ENCODE measurements around the gene VIL1.

The VIL1 gene

DNA sequence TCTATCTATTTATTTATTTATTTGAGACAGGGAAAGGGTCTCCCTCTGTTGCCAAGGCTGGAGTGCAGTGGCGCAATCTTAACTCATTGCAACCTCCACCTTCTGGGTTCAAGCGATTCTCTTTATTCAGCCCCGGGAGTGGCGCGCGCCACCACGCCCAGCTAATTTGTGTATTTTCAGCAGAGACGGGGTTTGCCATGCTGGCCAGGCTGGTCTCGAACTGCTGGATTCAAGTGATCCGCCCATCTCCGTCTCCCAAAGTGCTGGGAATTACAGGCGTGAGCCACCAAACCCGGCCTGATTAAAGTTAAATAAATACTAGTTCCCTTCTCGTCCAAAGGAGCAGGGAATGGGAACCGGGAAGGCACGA lies 23.5 kb upstream of the VIL1 start:
- no peak for DNase-seq

DNA sequence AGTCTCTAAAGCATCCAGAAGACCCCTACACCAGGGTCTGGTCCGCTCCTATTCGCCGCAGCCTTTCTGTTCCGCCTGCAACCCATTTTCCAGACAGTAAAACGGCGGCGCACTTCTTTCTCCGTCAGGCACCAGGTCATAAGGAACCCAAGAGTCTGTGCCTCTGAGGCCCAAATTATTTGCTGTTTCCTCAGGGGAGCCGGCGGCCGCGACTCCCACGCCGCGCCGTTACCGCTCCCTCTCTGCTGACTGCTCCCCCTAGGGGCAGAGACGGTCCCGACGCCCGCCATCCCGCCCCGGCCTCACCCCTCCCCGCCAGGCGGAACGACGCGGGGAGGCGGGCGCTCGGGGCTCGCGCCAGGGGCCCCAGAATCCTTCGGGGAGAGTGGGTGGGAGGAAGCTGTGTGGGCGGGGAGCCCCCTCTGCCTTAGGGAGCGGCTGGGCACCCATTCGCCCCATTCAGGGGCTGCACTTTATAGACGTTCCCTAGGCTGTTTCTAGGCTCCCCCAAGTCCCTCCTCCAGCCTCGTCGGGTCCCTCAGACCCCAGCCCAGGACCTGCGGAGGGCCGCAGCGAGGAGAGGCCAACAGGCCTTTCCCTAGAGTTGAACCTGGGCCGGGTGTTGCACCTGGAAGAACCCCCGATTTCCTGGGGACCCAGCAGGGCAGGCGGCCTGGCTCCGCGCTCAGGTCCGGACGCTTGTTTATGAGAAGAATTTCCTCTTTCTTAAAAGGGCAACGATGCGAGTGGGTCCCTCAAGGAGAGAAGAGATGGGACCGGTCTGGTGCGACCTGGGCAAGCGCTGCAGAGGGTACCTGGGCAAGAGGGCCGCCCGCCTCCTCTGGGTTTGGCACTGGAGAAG lies 22.9 kb upstream of the VIL1 start:
- peak; percentile 85 for DNase-seq

DNA sequence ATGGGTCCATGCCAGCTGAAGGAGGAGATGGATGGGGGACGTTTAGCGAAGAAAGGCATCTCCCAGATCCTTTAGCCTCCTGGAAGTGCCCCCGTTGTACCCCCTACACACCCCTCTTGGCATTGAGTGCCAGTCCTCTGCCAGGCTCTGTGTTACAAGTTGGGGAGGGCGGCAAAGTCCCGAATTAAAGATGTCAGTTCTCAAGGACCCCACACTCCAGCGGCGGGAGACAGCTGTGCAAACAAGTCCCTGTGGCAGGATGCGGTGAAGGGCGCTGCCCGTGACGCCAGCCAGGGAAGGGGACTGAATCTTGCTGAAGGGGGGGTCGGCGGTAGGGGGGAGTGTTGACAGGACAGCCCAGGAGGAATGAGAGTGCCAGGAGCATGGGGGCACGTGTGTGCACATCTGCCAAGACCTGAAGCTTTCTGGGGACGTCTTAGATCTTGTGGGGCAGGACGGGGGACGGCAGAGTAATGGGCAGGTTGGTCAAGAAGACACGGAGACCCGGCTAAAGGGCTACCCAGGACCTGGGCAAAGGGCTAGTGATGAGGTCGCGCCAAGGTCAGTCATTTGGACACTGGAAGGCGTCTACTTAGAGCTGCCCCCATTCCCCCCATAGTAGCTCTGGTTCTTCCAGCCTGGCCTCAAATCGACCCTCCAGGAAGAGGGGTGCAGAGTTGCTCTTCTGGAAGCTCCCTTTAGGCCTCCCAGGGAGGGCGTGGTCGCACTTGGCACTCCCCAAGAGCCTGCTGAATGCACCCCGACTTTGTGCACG lies 22.0 kb upstream of the VIL1 start:
- DNase-seq, result peak; percentile 57

DNA sequence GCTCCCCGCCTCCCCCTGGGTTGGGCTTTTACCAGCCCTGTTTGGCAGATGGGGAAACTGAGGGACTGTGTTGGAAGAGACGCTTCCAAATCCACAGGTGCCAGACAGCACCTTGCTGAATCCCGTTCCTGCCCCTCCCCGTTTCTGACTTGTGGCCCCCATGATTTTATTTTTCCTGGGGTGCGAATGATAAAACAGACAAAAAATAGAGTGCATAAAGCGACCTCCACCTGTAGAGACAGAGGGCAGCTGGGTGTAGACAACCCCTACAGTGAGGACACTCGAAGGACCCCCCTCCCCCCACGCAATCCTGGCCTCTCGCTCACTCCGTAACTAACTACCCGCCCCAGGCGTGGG lies 21.5 kb upstream of the VIL1 start:
- no peak for DNase-seq

DNA sequence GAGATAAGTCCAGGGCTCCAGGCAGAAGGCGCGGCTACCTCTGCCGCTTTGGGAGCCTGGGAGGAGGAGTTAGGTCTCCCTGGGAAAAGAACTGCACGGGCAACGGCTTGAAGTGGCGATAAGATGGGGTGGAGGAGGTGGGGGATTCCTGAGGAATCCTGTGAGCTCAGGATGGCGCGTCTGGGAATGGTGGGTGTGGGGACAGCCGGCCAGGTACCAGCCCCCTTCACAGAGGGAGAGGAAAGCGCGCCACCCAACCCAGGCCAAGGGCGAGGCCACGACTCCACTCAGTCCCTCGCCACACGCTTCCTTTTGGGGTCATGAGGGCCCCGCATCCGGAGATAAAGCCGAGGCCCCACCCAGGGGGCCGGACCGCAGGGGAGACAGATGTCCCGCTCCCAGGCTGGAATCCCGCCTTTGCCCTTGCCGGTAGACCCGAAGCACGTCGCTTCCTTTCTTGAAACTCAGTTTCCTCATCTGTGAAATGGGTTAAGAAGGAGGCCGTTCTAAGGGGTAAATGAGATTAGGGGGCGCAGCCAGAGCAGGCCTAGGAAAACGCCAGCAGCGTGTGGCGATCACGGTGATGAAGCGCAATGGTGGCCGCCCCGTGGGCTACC lies 21.0 kb upstream of the VIL1 start:
- DNase-seq, result peak; percentile 45

DNA sequence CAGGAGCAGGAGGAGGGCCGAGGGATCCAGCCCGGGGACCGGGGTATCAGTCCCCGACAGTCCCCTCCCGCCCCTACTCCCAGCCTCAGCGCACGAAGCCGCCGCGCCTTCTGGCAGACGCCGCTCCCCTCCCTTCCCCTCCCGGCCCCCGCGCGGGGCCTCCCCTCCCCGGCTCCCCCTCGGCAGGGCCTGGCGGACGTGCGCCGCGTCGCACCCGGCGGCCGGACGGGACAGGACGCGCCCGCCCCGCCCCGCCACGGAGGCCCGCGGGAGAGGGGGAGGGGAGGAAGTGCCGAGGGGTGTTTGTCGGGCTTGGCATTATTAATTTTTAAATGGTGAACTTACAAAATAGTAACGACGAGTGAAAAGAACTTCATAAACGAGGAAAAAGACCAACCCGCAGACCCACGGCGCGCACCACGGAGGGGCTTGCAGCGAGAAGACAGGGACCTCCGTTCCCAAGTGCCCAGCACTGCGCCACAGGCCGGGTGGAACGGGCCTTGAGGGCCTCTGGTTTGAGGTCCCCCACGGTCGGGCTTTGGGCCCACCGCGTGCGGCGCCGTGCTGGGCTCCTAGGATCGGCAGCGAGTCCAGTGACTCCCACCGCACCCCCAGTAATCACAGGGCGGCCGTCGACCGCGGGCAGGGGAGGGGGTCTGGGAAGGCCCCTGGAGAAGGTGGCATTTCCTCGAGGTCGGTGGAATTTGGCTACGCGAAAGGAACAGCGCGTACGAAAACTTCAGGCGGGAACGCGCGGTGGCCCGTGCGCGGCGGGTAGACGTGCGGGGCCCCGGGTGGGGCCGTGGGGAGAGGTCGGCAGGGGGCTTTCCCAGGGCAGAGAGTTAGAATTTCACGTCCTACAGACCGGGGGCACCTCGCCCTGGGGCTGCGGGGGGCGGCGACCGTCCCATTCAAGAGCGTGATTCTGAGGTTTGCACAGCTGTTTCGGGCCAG lies 20.2 kb upstream of the VIL1 start:
- peak; percentile 52 for DNase-seq

DNA sequence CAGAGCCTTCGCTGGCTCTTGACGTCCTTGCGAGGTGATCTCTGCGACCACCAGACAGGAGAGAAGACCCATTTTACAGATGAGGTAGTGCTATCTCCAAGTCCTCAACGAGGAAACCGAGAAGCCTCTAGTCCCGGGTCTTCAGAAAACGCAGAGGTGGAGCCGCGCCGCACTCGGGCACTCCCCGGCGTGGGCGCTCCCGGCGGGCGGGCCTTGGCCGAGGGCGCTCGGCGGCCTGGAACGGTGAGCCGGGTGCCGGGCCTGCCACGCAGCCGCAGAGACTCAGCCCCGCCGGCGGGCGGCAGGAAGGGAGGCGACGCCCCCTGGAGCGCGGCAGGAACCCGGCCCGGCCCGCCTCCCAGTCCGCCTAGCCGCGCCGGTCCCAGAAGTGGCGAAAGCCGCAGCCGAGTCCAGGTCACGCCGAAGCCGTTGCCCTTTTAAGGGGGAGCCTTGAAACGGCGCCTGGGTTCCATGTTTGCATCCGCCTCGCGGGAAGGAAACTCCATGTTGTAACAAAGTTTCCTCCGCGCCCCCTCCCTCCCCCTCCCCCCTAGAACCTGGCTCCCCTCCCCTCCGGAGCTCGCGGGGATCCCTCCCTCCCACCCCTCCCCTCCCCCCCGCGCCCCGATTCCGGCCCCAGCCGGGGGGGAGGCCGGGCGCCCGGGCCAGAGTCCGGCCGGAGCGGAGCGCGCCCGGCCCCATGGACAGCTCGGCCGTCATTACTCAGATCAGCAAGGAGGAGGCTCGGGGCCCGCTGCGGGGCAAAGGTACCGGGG lies 19.3 kb upstream of the VIL1 start, which contains the start of gene CTDSP1:
Gene CTDSP1, plus strand, starts transcription at position 478 of the 776 bp plus-strand sequence. Its CDS starts 223 bp downstream, at position 701.
- DNase-seq, result peak; percentile 88

DNA sequence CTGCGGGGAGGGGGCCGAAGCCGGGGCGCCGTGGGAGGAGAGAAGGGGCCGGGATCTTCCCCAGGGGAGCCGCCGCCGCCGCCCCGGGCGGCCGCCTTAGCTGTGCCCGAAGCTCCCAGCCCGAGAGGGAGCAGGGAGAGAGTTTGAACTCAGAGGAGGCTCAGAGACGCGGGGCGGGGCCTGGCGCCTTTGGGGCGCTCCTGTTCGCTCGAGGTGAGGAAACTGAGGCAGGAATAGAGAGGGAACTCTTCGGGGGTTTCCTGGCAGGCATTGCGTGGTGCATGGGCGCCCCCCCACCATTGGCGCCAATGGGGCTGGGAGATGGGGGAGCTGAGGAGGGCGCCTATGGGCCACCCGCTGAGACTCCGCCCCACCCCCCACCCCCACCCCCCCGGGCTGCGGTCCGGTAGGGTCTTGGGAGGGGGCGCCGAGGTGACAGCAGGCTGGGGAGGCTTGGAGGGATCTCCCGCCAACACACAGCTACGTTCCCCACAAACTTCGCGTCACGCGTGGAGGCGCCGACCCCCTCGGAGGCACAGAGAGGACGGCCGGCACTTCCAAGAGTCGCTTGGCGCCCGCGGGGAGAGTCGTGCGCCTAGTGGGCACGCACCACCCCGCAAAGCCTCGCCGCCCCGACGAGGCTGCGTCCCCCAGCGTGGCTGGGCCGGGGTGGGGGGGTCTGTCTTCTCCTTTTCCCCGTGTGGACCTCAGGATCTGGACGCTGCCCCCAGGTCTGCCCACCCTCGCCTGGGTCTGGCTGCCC lies 18.6 kb upstream of the VIL1 start:
- no peak for DNase-seq

DNA sequence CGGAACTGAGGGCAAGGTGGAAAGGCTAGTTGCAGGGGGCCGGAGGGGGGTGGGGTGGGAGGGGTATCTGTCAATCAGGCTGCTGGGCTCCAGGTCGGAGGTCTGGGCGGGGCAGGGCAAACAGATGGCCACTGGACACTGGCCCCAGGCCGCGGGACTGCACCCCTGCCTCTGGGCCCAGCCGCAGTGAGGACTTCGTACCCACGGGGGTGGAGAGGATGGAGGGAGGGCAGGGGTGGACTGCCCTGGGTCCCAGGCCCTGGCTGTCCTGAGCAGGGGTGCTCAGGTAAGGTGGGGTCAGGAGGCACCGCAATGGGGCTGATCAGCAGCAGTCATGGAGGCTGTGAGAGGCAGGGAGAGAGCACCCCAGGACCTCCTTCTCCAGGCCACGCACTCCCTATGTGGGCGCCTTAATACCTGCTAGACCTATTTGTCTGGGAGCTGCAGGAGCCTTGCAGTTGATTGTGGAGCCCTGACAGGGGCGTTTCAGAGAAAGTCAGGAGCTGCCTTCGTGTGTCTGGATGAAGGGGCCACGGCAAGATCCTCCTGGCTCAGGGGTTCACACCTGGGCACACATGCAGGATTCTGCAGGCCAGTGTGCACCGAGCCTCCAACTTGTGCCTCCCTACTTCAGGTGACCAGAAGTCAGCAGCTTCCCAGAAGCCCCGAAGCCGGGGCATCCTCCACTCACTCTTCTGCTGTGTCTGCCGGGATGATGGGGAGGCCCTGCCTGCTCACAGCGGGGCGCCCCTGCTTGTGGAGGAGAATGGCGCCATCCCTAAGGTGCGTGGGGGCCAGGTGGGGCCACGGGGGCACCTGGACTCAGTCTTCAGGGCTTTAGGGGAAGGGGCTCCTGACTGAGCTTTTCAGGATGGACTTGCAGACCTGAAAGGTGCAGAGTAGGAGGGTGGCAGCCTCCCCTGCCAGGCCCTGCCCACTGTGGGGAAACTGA lies 17.7 kb upstream of the VIL1 start:
- DNase-seq, result no peak

DNA sequence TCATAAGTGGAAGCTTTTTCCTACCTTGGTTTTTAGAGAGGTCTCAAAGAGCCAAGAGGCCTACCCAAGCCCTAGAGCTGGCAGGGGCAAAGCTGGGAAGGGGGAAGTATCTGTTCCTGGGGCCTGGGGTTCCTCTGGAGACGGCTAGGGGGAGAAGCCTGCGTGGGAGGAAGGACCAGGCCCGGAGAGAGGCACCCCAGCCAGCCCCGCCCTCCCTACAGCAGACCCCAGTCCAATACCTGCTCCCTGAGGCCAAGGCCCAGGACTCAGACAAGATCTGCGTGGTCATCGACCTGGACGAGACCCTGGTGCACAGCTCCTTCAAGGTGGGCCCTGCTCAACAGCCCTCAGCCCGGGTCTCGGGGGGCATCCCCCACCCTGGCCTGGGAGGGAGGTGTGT lies 17.0 kb upstream of the VIL1 start:
- DNase-seq, result no peak

DNA sequence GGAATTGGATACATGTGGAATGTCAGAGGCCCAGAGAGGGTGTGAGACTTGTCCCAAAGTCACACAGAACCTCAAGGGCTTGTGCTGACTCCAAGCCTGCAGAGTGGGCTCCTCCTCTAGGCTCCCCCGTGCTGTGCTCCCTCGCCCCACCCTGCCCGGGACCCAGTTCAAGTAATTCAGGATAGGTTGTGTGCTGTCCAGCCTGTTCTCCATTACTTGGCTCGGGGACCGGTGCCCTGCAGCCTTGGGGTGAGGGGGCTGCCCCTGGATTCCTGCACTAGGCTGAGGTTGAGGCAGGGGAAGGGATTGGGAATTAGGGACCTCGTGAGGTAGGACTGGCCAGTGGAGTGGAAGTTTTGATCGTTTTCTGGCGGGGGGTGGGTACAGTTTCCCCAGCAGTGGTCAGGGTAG lies 16.4 kb upstream of the VIL1 start:
- DNase-seq, result no peak

DNA sequence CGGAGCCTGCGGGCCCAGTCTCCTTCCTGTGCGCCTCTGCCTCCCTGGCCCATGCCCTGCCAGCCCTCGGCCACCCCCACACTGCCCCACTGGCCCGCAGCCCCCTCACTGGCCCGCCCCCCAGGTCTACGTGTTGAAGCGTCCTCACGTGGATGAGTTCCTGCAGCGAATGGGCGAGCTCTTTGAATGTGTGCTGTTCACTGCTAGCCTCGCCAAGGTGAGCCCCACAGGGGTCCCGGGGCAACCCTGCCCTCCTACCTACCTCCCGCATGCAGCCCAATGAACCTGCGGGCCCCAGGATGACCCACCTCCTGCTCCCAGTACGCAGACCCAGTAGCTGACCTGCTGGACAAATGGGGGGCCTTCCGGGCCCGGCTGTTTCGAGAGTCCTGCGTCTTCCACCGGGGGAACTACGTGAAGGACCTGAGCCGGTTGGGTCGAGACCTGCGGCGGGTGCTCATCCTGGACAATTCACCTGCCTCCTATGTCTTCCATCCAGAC lies 16.0 kb upstream of the VIL1 start:
- DNase-seq, result no peak

DNA sequence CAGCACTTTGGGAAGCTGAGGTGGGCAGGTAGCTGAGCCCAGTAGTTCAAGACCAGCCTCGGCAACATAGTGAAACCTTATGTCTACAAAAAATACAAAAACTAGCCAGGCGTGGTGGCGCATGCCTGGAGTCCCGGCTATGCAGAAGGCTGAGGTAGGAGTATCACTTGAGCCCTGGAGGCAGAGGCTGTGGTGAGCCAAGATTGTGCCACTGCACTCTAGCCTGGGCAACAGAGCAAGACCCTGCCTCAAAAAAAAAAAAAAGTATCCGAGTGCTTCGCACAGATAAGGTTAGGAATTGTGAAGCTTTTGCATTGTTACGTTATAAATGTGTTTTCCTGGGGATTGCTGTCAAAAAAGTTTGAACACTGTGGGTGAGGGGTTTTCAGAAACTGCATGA lies 15.1 kb upstream of the VIL1 start:
- DNase-seq, result no peak

DNA sequence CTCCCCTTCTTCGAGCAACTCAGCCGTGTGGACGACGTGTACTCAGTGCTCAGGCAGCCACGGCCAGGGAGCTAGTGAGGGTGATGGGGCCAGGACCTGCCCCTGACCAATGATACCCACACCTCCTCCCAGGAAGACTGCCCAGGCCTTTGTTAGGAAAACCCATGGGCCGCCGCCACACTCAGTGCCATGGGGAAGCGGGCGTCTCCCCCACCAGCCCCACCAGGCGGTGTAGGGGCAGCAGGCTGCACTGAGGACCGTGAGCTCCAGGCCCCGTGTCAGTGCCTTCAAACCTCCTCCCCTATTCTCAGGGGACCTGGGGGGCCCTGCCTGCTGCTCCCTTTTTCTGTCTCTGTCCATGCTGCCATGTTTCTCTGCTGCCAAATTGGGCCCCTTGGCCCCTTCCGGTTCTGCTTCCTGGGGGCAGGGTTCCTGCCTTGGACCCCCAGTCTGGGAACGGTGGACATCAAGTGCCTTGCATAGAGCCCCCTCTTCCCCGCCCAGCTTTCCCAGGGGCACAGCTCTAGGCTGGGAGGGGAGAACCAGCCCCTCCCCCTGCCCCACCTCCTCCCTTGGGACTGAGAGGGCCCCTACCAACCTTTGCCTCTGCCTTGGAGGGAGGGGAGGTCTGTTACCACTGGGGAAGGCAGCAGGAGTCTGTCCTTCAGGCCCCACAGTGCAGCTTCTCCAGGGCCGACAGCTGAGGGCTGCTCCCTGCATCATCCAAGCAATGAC lies 14.4 kb upstream of the VIL1 start:
- no peak for DNase-seq

DNA sequence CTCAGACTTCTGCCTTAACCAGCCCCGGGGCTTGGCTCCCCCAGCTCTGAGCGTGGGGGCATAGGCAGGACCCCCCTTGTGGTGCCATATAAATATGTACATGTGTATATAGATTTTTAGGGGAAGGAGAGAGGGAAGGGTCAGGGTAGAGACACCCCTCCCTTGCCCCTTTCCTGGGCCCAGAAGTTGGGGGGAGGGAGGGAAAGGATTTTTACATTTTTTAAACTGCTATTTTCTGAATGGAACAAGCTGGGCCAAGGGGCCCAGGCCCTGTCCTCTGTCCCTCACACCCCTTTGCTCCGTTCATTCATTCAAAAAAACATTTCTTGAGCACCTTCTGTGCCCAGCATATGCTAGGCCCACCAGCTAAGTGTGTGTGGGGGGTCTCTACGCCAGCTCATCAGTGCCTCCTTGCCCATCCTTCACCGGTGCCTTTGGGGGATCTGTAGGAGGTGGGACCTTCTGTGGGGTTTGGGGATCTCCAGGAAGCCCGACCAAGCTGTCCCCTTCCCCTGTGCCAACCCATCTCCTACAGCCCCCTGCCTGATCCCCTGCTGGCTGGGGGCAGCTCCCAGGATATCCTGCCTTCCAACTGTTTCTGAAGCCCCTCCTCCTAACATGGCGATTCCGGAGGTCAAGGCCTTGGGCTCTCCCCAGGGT lies 13.7 kb upstream of the VIL1 start:
- no peak for DNase-seq

DNA sequence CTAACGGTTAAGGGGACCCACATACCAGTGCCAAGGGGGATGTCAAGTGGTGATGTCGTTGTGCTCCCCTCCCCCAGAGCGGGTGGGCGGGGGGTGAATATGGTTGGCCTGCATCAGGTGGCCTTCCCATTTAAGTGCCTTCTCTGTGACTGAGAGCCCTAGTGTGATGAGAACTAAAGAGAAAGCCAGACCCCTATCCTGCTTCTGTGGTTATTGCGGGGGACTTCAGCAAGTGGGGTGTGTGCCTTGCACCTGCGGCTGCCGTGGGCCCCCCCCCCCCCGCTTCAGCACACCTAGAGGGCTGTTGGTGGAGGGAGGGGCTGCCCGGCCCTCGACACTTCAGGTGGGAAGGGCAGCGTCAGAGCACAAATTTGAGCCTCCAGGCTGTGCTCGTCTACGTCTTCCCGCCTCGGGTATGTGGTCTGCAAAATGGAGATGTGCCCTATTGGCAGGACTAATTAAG lies 13.1 kb upstream of the VIL1 start:
- no peak for DNase-seq

DNA sequence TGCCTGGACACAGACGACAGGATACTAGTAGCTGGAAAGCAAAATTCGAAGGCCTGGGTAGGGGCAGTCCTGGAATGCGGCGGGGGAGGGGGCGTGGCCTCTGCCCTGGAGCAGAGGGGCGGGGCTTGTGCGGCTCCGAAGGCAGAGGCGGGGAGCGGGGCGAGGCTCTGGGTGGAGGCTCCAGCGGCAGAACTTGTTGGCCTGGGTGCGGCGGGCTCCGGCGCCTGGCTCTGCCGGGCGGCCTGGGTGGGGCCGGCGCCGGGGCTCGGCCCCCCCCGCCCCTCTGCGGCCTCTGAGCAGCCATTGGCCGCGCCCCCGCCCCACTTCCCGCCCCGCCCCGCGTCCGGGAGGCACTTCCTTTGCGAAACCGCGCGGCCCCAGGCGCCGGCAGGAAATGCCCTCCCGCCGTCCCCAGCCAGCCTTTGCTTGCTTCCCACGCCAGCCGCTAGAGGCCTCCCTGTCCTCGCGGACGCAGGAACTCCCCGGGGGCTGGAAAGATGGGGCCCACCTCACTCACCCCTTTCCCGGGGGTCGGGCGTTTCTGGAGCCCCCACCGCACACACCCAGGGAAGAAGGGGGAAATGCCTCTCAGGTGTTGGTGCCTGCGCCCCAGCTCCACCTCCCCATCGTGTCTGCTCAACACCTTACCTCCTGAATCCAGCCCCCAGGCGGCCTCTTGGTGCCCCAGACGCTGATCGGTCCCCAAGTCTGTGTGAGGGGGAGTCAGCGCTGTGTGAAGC lies 12.5 kb upstream of the VIL1 start:
- DNase-seq, result peak; percentile 94
